Endothelial cell of coronary artery (primary cell): Measurements from ENCODE around the gene LIF. TPM values are rescaled to one million over a fixed set of nuclear protein-coding genes. Genes with fewer than 3 reads are reported as not detected.

Experiments used
- total RNA-seq: library from RNA; depleted of rRNA; stranded (reverse); fragments of >200 nt; gene quantifications from 2 replicates; pipeline ENCODE4 v1.2.3, GENCODE V29; 2014

LIF gene
- 0.36 and 2.0 TPM in 2 replicates for total RNA-seq

DNA sequence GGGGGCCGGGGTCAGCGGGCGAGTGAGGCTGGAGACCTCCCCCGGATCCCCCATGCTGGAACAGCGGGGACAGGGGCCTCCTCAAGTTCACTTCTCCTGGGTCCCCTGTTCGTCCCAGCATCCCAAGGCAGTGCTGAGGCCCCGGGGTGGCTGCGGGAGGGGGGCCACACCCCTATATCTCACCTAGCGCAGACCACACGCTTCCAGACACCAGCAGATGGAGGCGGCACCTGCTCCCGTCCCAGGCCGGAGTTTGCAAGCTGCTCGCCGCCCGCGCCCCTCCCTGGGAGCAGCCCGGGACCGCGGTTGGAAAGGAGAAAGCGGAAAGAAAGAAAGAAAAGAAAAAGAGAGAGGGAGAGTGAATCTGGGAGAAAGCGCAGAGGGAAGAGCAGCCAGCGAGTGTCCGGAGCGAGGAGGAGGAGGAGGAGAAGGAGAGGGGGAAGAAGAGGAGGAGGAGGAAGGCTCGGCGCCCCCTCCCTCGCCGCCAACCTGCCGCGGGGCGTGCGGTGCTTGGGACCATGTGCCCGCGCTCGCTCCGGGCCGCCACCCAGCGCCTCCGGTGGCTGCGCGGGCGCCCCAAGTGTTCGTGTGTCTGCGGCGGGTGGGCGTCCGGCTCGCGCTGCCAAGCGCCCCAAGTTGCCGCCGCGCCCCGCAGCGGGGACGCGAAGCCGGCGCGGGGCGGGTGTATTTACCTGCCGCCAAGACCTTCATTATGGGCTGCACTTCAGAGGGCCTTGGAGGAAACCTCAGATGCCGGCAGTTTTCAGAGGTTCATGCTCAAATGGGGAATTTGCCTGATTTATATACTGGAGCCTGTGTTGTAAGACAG, at the start of gene LIF:
Gene LIF (minus strand): TSS at position 775 of the 829 bp plus-strand sequence. CDS start 64 bp downstream, at position 711.

DNA sequence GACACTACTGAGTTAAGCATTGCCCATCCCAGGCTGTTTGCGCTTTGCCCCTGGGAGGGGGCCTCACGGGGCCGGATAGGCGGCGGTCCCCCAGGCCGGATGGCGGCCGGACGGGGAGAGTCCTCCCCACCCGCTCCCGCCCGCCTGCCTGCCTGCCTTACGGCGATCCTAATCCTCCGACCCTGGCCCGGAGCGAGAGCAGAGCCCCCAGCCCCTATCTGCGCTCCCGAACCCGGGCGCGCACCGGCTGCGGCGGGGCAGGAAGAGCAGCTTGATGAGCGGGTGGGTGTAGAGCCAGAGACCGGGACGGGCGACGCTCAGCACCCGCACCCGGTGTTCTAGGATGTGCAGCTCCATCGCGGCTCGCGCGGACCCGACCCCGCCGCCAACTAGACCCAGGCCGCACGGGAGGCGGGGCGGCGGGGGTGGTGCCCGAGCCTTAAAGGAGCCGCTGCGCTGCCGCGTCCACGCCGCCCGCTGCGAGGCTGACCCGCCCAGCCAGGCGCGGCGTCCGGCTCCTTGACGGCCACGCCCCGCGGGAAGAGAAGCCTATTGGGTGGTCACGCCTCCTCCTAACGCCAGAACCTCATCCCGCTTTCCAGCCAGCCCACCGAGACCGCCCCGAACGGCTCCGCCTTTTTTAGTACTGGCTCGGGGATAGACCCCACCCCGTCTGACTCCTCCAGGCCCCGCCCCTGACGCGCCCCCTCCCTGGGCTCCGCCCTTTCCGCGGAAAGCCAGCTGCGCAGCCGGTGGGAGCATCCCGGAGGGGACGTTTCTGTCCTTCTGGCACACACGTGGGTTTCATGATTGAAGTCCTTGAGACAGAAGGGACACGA, 42.8 kb upstream of the LIF start, which contains the start of gene CASTOR1:
Gene CASTOR1 (minus strand): TSS at position 365 of the 839 bp plus-strand sequence. CDS start 8 bp downstream, at position 357.

GRCh38 chr22:30266445-30267381, 20.2 kb upstream of the LIF start, which contains the start of gene OSM:
OSM (minus strand) TSS chr22:30266851; CDS start chr22:30266799, 52 bp downstream.

Other genes with a start within 250 kb of the LIF start
- not detected in 2 replicates for gene HORMAD2, start 166.3 kb downstream of the LIF start, total RNA-seq
- not detected in 2 replicates for gene OSM, start 20.1 kb upstream of the LIF start, total RNA-seq
- 6.7 and 9.9 TPM in 2 replicates for gene CASTOR1, start 42.7 kb upstream of the LIF start, total RNA-seq
- gene TBC1D10A, start 80.2 kb upstream of the LIF start, total RNA-seq: 6.1 and 7.6 TPM in 2 replicates
- 23.3 and 28.0 TPM in 2 replicates for gene SF3A1, start 110.1 kb upstream of the LIF start, total RNA-seq
- gene CCDC157, start 110.2 kb upstream of the LIF start, total RNA-seq: 1.0 and 1.2 TPM in 2 replicates
- 20.4 and 24.8 TPM in 2 replicates for gene RNF215, start 140.7 kb upstream of the LIF start, total RNA-seq
- gene SEC14L2, start 150.3 kb upstream of the LIF start, total RNA-seq: 17.6 and 29.0 TPM in 2 replicates
- gene MTFP1, start 179.0 kb upstream of the LIF start, total RNA-seq: 31.8 and 32.6 TPM in 2 replicates
- gene SEC14L3, start 225.3 kb upstream of the LIF start, total RNA-seq: not detected in 2 replicates